GM10266 (cell line): ENCODE measurements around the gene ZDHHC3.

Experiments
- DNase-seq: peaks from one replicate; pipeline ENCODE4 v3.0.0; 2012; ENCODE audit errors: extremely low spot score
- TF ChIP-seq, protein P1 (sequence below): IDR thresholded peaks from 2 replicates; pipeline ENCODE4 v1.5.1; 2012; ENCODE audit warnings: mild to moderate bottlenecking, low read depth; ENCODE audit not compliant: control insufficient read depth, insufficient read depth; ENCODE audit errors: missing control alignments

Gene ZDHHC3

GRCh38 chr3:44996556-44996969, 20.6 kb upstream of the ZDHHC3 start:
- no peak for DNase-seq

DNA sequence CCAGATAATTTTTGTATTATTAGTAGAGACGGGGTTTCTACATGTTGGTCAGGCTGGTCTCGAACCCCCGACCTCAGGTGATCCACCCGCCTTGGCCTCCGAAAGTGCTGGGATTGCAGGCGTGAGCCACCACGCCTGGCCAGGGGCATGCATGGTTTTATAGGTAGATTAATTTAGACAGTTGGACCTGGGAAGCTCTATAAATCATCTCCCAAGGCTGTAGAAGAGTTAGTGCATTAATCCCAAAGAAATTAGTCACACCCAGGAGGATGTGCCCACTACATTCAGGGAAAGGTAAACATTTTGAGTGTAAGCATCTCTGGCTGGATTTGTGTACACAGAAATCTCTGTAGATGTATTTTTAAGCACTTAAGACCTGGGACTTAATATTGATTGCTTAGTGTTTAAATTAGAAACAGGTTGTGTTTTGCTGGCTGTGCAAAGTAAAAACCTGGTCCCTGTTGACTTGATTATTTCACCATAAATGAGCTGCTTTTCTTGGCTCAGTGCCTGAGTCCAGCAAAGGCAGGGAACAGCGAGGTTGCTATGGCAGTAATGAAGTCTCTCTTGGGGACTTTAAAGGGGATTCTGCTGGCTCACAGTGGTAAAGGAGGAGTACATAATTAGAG, 19.3 kb upstream of the ZDHHC3 start:
- no peak for DNase-seq
- TF ChIP-seq, protein P1, sequence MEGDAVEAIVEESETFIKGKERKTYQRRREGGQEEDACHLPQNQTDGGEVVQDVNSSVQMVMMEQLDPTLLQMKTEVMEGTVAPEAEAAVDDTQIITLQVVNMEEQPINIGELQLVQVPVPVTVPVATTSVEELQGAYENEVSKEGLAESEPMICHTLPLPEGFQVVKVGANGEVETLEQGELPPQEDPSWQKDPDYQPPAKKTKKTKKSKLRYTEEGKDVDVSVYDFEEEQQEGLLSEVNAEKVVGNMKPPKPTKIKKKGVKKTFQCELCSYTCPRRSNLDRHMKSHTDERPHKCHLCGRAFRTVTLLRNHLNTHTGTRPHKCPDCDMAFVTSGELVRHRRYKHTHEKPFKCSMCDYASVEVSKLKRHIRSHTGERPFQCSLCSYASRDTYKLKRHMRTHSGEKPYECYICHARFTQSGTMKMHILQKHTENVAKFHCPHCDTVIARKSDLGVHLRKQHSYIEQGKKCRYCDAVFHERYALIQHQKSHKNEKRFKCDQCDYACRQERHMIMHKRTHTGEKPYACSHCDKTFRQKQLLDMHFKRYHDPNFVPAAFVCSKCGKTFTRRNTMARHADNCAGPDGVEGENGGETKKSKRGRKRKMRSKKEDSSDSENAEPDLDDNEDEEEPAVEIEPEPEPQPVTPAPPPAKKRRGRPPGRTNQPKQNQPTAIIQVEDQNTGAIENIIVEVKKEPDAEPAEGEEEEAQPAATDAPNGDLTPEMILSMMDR: no peak

More at GRCh38 chr3:44996556-44996969, 20.6 kb upstream of the ZDHHC3 start:
- TF ChIP-seq, protein P1: no peak

GRCh38 chr3:44993471-44994205, 17.7 kb upstream of the ZDHHC3 start:
- TF ChIP-seq, protein P1: no peak
- DNase-seq: no peak

DNA sequence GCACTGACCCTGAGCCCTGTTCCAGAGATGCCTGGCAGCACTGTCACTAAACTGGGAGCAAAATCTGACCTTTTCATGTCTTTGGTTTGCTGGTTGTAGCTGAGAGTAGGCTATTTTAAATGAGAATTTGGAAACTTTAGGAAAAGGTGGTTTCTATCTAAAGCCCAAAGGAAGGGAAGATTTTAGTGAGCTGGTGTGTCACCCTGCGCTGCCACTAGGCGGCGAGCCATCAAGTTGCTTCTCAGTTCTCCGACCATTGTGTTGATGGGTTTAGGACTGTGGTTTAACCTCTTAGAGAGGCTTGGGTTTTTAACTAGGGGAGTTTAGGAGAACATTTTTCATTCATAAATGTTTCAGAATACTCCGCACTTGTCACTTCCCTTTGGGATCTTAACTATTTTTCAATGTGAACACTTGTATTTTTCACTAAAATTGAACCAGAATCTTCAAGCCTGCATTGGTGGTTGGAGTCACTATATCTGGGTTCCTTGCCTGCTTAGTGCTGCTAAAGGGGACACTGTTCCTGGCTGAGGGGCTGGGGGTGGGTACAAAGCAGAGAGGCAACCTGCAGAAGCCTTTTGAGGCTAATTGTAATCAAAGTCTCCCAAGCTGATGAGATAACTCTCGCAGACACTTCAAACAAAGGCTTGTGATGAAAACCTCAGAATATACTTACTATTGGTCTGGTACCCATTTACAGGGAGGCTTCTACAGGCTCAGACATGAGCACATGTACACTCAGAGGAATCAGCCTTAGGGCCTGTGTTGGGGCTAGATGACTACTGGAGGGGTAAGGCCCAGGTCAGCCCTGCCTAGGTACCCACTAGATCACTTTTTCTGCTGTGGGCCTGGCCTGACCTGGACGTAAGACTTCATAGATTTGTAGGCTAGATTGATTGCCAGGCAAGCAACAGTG, 16.8 kb upstream of the ZDHHC3 start:
- DNase-seq: peak; percentile 35
- TF ChIP-seq, protein P1: peak; percentile 60

DNA sequence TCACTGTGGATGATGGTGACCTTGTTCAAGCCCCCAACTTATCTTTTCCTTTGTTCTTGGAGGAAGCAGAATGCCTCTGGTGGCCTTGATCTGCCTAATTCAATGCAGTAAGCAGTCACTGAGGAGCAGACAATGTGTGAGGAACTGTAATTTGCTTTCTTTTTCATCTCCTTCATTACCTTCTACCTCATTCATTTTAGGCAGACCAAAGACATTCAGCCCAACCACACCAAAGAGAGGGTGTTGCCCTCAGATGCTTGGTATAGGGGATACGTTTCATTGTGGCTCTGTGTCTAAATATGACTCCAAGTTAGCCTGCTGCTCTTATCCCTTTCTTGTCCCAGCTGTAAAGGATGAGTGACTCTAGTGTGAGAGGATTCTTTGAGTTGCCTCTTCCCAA, 15.4 kb upstream of the ZDHHC3 start:
- no peak for DNase-seq
- TF ChIP-seq, protein P1: no peak

DNA sequence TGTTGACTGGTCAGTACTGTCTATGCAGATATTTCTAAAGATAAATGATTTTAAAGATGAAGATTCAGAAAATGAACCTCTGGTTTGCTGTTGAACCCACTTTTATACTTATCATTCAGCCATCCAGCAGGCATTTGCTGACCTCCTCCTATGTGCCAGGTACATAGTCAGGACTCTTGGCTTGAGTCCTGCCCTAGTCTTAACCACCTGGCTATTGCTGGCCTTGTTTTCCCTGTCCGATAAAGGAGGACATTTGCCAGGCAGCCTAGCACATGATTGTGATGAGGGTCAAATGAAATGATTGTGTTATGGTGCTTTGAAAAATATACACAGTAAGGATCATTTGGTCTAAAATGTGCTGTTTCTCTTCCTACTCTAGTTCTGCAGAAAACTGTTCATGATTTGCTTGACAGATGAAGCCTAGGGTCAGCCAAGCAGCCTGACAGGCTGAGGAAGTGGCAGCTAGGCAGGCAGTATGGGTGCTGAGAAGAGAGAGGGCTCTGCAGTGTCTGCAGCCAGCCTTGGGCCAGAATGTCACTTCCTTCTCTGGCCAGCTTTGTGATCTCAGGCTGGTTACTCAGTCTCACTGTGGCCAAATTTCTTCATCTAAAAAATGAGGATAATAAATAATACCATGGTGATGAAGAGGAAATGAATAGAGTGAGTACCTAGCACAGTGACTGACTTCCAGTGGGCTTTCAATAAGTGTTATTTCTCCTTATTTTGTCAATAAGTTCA, 13.8 kb upstream of the ZDHHC3 start:
- DNase-seq: no peak
- TF ChIP-seq, protein P1: no peak
